Measurements from ENCODE around the gene CSRP3.

GRCh38 chr11:19173004-19173689, 28.6 kb downstream of the CSRP3 start:
- TF ChIP-seq CTCF (IDR thresholded peaks at IDR 0.05 in 8 of 11, conservative IDR thresholded peaks at IDR 0.05 in 3 of 11) (no peak), POLR2AphosphoS5 (IDR thresholded peaks at IDR 0.05) (no peak)

All from spleen (tissue), 7 donors.